GM21447 (cell line): ENCODE measurements around the gene KIAA1549.
"Not testable (repeated sequence)": the region's sequence is repeated elsewhere in the genome, so short reads cannot be mapped to it uniquely, and the experiment has no call there.

ENCODE experiments used
- ATAC-seq: cut with Tn5 transposase; IDR thresholded peaks from one replicate; pipeline ENCODE4 v1.9.1; 2021; ENCODE audit not compliant: unreplicated experiment

Gene KIAA1549

DNA sequence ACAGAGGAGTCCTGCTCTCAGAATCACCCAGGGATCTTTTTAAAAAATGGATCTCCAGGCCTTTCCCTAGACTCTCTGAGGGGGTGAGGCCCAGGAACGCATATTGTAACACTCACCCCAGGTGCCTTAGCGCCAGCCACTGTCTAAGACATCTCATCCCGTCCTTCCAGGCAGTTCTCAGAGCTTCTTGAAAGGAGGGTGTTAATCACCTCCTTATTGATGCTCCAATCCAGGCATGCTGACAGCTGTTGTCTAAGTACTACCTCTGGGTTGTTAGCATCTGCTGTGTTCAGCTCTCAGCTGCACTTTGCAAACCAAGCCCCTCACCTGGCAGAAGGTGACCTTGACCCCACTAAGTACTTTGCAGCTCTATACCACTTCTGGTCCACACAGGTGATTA lies 36.0 kb downstream of the KIAA1549 start:
- no peak for ATAC-seq

DNA sequence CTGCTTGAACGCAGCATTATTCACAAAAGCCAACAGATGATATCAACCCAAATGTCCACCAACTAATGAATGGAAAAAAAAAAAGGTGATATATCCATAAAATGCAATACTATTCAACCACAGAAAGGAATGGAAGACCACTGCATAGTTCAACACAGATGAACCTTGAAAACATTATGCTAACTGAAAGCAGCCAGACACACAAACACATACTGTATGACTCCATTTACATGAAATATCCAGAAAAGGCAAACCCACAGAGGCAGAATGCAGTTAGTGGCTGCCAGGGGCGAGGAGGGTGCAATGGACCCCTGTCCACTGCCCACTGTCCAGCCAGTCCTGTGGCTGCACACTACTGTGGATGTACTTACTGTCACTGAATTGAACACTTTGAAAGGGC lies 36.6 kb downstream of the KIAA1549 start:
- no peak for ATAC-seq

DNA sequence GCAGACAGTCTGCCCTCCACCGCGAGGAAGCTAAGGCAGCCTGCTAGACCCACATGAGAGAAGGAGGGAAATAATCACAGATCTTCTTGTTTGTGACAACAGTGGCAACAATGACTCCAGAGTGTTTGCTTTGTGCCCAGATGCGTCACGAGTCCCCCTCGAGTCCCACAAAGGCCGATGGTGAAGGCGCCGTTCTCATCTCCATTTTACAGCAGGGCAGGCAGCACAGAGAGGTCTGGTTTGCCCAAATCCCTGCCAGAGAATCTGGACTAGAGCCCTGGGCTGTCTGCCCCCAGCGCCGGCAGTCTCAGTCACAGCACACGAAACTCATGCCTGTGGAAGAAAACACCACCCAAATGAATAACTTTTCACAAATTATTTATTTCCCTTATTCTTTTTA lies 38.1 kb downstream of the KIAA1549 start:
- no peak for ATAC-seq

DNA sequence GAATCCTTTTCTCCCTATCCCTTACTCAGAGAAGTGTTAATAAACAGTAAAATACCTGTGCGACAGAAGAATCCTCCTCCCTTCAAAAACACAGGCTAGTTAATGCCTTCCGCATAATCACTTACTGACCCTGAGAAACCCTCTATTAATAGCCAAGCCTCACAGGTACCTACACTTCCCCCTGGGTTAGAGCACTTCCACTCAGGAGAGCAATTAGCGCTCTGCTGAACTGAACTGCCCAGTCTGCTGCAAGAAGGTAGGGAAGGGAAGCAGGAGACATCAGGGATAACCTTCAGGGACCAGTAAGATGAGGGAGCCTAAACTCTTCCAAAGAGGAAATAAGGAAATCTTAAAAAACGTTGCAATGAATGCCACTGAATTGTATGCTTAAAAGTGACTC lies 39.6 kb downstream of the KIAA1549 start:
- ATAC-seq, result no peak

DNA sequence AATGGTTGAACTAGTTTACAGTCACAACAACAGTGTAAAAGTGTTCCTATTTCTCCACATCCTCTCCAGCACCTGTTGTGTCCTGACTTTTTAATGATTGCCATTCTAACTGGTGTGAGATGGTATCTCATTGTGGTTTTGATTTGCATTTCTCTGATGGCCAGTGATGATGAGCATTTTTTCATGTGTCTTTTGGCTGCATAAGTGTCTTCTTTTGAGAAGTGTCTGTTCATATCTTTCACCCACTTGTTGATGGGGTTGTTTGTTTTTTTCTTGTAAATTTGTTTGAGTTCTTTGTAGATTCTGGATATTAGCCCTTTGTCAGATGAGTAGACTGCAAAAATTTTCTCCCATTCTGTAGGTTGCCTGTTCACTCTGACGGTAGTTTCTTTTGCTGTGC lies 40.6 kb downstream of the KIAA1549 start:
- not testable (repeated sequence) for ATAC-seq

DNA sequence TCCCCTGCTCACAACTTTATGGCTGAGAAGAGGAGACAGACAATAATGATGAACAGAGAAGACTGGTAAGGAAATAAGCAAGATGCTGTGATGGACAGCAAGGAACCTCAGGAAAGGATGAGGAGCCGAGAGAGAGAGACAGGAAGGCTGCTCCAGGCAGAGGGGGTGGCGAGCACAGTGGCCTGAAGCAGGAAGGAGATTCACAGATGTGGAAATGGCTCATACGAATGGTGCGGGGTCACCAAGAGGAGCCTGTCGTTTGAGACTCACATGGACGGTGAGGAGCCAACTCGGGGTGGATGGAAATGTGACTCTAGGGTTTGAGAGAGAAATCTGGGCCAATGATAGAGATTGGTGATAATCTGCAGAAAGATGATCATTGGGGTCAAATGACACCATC lies 43.7 kb downstream of the KIAA1549 start:
- no peak for ATAC-seq

DNA sequence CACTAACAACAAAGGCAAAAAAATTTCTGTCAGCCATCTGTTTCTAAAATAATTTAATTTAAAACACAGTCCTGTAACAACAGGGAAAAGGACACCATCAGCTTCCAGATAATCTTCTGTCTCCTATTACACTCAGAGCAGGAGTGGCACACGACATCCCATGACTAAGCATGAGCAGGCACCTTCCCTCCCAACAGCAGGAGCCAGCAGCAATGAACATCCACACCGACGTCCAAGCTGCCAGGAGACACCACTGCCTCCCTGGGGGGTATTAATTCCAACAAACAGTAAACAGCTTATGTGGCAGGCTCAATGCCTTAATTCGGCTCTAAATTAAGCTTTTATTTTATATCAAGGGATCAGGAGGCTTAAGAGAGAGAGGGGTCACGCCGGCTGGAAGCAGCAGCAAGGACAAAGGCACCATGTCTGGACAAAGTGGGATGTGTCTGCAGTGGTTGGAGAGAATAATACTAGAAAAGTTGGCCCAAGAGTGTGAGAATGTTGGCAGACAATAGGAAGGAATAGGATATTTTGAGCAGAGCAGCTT lies 45.7 kb downstream of the KIAA1549 start:
- no peak for ATAC-seq

DNA sequence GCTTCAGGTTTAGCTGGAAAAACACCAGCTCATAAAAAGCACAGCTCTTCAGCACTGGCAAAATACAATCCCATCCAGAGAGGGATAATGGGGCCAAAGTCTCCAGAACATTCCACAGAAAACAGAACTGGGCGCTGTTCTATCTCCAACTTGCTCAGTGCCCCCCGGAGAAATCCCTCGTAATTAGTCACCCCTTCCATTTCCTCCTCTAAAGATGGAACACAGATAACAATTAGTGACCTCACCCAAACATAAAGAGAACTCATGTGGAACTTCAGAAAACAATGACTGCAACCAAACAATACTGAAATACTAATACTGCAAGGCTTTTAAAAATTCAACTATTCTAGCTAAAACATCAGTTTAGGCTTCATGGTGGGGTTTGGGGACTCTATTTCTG lies 46.3 kb downstream of the KIAA1549 start:
- ATAC-seq, result no peak

DNA sequence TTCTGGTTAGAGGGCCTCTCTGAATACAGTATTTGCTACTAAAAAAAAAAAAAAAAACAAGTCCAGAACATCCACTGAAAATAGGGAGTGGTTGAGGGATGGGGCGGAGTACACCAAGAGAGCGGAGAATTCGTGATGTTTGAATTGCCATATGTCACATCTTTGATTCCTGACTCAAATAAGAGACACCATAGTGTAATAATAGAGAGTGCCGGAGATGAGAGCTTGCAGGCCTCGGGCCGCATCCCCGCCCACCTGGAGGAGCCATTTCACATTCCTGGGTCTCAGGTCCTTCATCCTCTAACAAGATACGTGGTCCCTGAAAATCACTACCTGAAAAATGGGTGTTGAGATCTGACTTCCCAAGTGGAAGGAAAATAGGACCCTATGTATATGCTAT lies 46.8 kb downstream of the KIAA1549 start:
- no peak for ATAC-seq

DNA sequence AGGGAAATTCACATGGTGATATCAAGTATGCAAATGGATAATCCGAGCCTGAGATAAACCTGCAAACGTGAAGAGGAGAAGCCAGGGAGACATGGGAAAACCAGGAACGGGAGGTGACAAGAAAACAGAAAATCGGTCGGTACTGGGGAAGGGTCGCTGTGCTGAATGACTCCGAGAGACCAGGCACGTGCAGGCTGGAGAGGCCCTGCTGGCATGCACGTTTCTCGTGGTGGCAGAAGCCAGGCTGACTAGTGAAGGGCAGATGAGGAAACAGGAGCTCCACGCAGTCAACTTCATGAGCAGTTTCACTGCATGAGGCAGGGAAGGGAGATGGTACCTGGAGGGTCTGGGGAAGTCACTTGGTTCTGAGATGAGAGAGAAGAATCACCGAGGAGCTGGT lies 48.3 kb downstream of the KIAA1549 start:
- ATAC-seq, result no peak

DNA sequence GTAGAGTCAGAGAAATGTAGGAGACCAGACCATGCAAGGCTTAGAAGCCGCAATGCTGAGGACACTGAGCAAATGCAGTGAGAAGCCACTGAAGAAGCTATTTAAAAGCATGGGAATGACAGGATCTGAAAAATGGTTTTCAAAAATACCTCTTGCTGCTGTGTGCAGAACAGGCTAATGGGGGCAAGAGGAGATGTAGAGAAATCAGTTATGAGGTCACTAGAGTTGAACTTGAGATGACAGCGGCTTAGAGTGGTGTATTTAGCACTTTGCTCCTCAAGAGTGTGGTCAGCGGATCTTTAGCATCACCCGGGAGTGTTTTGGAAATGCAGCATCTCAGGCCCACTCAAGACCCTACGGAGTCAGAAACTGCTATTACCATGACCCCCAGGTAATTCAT lies 48.8 kb downstream of the KIAA1549 start:
- ATAC-seq, result no peak

DNA sequence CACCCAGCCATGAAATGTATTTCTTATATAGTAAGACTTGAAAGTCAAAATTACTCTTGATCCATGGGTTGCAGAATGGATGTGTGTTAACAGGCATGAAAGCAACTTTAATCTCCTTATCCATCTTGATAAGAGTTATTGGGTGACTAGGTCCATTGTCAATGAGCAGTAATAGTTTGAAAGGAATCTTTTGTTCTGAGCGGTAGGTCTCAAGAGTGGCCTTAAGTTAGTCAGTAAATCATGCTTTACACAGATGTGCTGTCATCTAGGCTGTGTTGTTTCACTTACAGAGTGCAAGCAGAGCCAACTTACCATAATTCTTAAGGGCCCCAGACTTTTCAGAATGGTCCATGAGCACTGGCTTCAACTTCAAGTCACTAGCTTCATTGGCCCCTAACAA lies 51.2 kb downstream of the KIAA1549 start:
- no peak for ATAC-seq

DNA sequence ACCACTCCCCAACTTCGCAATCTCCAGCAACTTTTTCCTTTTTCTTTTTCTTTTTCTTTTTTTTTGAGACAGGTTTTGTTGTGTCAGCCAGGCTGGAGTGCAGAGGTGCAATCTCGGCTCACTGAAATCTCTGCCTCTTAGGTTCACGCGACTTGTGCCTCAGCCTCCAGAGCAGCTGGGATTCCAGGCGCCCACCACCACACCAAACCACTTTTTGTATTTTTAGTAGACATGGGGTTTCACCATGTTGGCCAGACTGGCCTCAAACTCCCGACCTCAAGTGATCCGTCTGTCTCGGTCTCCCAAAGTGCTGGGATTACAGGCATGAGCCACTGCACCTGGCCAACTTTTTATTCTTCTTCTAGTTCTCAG lies 55.0 kb downstream of the KIAA1549 start:
- no peak for ATAC-seq

DNA sequence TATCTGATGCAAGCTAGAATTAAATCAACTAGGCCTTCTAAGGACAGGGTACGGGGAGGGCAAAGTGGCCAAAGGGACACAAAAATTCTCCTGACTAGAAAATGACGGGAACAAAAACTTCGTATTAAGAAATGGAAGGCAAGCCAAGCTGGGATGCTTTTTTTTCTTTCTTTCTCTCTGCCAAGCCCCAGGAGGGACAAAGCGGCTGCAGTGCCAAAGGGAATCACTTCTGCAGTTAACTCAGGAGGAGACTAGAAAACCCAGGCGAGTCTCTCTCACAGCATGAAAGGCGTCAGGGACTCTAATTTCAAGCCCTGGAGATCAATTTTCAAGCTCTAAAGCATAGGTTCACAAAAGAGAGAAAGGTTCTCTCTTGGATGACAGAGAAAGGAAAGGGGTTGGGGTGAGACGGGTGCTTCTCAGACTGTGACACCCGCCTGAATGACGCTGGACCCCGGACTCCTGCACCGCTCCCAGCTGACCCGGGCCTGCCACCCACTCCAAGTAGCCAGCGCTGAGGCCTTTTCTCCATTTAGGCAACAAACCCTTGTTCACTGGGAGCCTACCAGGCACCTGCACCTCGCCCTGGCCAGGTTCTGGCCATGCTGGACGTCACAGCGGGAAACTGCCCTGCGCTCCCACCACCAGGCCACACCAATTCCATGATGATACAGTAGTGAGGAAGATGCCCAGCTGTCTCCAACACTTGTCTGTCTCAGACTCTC lies 56.5 kb downstream of the KIAA1549 start:
- no peak for ATAC-seq

DNA sequence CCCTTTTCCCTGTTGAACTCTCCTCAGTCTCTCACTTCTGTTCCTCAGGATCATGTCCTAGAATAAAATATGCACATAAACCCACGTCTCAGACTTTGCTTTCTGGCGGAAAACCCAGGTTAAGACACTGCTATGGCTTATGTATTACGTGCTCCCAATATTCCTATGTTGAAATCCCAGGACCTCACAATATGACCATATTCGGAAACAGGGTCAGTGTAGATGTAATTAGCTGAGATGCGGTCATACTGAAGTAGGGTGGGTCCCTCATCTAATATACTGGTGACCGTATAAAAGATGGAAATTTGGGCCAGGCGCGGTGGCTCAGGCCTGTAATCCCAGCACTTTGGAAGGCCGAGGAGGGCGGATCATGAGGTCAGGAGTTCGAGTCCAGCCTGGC lies 59.9 kb downstream of the KIAA1549 start:
- no peak for ATAC-seq

DNA sequence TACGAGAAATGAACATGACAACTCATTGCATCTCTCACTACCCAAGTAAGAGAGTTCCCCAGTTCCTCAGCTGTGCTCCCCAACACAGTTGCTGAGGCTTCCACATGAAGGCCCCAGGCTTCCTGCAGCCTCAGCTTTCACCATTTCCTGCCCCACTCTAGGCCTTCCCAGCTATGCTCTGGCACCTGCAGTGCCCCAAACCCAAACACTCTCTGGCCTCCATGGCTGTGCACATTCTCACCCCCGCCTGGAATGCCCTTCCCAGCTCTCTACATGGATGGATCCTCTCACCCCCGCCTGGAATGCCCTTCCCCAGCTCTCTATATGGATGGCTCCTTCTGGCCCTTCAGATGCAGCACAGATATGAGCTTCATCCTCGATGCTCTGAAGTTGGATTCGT lies 61.3 kb downstream of the KIAA1549 start:
- no peak for ATAC-seq

DNA sequence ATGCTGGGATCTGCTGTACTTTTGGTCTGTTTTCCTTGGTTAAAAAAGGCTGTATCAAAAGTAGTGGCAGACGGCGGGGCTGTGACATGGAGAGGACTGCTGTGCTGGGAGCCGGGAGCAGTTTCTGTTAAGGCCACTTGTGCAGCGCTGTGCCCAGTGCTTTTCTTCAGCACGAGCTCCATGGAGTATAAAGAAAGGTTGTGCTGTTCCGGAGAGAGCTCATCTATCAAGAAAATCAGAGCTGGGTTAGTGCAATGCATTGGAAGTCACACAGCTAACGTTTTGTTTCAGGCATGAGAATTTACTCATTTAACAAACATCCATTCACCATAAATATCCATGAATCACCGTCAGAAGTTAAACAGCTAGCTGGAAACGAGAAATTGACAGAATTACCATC lies 62.0 kb downstream of the KIAA1549 start:
- ATAC-seq, result no peak

DNA sequence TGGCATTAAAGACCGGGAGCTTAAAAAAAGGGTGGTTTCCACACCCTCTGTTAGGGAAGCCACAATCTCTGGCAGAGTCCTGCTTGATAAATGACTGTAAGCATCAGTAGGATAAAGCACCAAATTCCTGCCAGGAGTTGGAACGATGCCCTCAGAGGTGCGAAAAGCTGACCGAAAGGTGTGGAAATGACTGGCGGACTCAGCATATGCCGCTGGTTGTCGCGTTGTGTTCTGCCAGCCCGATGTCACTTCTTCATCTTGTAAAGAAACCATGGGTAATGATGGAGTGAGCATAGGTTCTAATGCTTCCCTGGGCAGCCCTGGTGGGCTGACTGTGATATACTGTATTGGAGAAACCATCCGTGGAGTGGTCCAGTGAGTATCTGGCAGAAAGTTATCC lies 62.4 kb downstream of the KIAA1549 start:
- ATAC-seq, result no peak

DNA sequence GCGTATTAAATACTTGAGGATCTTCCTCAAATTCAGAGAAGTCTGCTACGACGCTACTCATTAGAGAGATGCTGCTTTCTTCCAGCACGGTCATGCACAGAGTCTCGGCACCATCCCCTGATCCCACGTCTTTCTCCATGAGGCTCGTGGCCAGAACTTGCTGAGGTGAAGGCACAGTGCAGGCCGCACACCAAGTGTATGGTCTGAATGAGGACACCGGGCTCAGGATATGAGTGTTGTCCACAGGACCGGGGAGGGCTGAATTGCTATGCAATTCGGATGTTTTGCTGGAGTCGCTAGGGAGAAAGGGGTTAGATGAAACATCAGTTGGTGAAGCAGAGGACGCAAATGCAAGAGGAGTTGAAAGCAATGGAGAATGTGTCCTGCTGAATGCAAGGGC lies 63.0 kb downstream of the KIAA1549 start:
- no peak for ATAC-seq

DNA sequence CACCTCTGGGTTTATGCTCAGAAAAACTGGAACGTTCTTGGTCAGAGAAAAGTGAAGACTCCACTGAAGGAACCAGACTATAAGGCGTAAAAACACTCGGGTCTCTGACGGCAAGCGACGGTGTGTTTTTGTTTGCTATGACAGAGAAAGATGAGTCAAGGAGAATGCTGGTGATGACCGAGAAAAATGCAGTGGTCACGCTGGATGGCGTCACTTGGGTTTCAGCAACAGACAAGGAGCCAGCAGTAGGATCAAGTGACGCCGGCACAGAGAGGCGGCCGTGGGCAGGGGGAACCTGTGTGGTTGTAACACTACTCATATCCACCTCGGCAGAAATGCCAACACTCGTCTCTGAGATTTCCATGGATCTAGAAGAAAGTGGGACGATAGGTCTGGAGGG lies 63.4 kb downstream of the KIAA1549 start:
- no peak for ATAC-seq

DNA sequence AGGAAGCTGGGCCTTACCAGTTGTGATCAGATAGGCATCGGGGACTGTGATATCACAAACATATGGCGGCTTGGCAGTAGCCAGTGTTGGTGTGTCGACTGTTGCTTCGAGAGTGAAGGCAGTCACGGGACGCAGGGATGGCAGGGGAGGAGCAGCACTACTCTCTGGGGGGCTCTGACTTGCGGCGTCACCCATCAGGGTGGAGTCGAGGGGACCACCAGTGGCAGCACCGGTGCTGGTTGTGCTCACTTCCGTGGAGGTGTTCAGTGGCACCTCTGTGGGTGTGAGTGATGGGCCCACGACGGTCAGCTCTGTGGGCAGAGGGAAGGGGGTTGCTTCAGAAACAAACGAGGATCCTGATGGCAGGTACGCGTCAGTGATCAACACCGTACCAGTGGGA lies 64.5 kb downstream of the KIAA1549 start:
- no peak for ATAC-seq

DNA sequence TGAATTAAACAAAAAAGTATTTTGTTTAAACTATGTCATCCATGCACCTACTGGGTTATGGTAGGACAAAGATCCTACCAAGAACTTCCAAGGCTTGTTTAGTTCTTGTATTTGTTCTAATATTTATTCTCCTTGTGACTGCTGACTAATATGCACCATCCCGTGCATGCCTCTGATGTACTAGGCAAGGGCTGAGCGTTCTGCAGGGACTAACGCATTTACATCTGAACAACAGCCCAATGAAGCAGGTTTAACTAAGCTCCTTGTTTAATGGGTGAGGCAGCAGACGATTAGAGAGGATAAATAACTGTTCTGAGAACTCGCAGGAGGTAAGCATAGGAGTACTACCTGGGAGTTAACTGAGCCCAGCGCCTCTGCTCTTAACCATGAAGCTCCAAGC lies 64.9 kb downstream of the KIAA1549 start:
- ATAC-seq, result no peak

DNA sequence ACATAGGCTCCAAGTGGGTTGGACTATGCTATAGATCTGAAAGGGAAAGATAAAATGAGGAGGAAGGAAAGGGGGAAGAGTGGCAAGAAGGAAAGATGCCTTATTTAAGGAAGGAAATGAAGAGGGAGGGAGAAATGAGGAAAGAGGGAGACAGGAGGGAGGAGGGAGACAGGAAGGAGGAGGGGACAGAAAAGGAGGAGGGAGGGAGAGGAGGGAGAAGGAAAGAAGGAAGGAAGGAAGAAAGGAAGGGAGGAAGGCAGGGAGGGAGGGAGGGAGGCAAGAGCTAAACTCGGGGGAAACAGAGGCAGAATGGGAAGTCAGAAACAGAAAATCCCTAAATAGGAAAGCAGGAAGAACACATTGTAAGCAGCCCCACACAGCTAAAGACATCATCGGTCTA lies 67.4 kb downstream of the KIAA1549 start:
- ATAC-seq, result no peak
